ENCODE data around the gene PTCH1. TPM values are rescaled to one million over a fixed set of nuclear protein-coding genes. Genes with fewer than 3 reads are reported as not detected.

PTCH1 gene
- total RNA-seq, 1 donor from 2014 or later, result 8.3 TPM

Small RNAs within 50 kb of the gene (small RNA-seq; reads per million reads assigned to genes)
- not detected for gene MT1P1

Other genes with a start within 250 kb of the PTCH1 start
- gene FANCC, start 199.3 kb downstream of the PTCH1 start, total RNA-seq, result 12.3 TPM